GM12878 (cell line): Measurements from ENCODE around the gene SIRT5. TPM values are rescaled to one million over a fixed set of nuclear protein-coding genes. Genes with fewer than 3 reads are reported as not detected.

Experiments
- ATAC-seq: fragments of 200-7000 bp; cut with Tn5 transposase; 3 replicates; pipeline ENCODE4 v1.9.1; 2020; ENCODE audit warnings: mild to moderate bottlenecking, moderate library complexity
- BruUV-seq: library from RNA; stranded (reverse); fragments of 400-500 nt; replicated peaks from 2 replicates; lab custom pipeline; 2021; lab: Mats Ljungman, UMichigan
- CTCF ChIA-PET: fragments of 300-600 bp; sonication (Branson Sonifier 250); formaldehyde crosslinking; extraction: SDS; loops from one replicate; lab custom pipeline; 2021; ENCODE audit warnings: inconsistent platforms; lab: Yijun Ruan, JAX
- POLR2A ChIA-PET: fragments of 350-600 bp; formaldehyde crosslinking; extraction: SDS; loops from one replicate; lab custom pipeline; 2021; ENCODE audit warnings: inconsistent platforms; lab: Charles Lee
- RAD21 ChIA-PET: fragments of 300-600 bp; sonication (Branson Sonifier 250); formaldehyde crosslinking; loops from one replicate; lab custom pipeline; 2023; ENCODE audit warnings: antibody characterized with exemption; ENCODE audit not compliant: unreplicated experiment; lab: Charles Lee
- SMC1A ChIA-PET: fragments of 300-600 bp; sonication (Branson Sonifier 250); formaldehyde crosslinking; loops from one replicate; lab custom pipeline; 2023; ENCODE audit not compliant: unreplicated experiment, uncharacterized antibody; lab: Charles Lee
- DNase-seq: peaks from one replicate; pipeline ENCODE4 v3.0.0-alpha.2; 2011; ENCODE audit warnings: low read depth, low spot score
- FAIRE-seq: peaks from 3 replicates; lab custom pipeline; 2011; peaks lifted over from hg19 to GRCh38; lab: Jason Lieb, UNC
- H2AFZ ChIP-seq: 2 replicates; pipeline ENCODE4 v1.6.0; 2011; ENCODE audit warnings: low read depth, low read length, control low read depth; ENCODE audit not compliant: control insufficient read depth
- H3K27ac ChIP-seq: 2 replicates; pipeline ENCODE4 v1.5.1; 2011; ENCODE audit warnings: control low read depth; ENCODE audit not compliant: control insufficient read depth, insufficient read depth
- H3K27me3 ChIP-seq, 2 experiments: replicated peaks in 1 of 2; 2 replicates each; pipeline versions ENCODE4 v1.6.0 to v1.6.1; 2011; ENCODE audit warnings: low read length in 1 of 2; ENCODE audit not compliant: control insufficient read depth in 2 of 2, insufficient read depth in 2 of 2
- H3K36me3 ChIP-seq, 2 experiments: 2 replicates each; pipeline ENCODE4 v1.5.1; 2011; ENCODE audit warnings: low read length in 1 of 2; ENCODE audit not compliant: control insufficient read depth in 2 of 2, insufficient read depth in 2 of 2
- H3K4me1 ChIP-seq: 2 replicates; pipeline ENCODE4 v1.6.1; 2011; ENCODE audit warnings: mild to moderate bottlenecking, low read length, moderate library complexity, mixed read lengths; ENCODE audit not compliant: control insufficient read depth, insufficient read depth
- H3K4me2 ChIP-seq: 2 replicates; pipeline ENCODE4 v1.6.0; 2011; ENCODE audit warnings: control low read depth; ENCODE audit not compliant: control insufficient read depth, insufficient read depth
- H3K4me3 ChIP-seq: fragments of 200-600 bp; sonication (generic); 2 replicates; pipeline ENCODE4 v1.5.1; 2016
- H3K79me2 ChIP-seq: 2 replicates; pipeline ENCODE4 v1.6.0; 2011; ENCODE audit warnings: low read length; ENCODE audit not compliant: control insufficient read depth, insufficient read depth
- H3K9ac ChIP-seq: 2 replicates; pipeline ENCODE4 v1.8.0; 2011; ENCODE audit warnings: low read length, control low read depth, mixed read lengths; ENCODE audit not compliant: control insufficient read depth, insufficient read depth
- H3K9me3 ChIP-seq: replicated peaks from 3 replicates; pipeline ENCODE4 v1.5.1; 2011; ENCODE audit warnings: mild to moderate bottlenecking, low read length; ENCODE audit not compliant: control insufficient read depth, insufficient read depth
- H4K20me1 ChIP-seq: 2 replicates; pipeline ENCODE4 v1.6.0; 2011; ENCODE audit not compliant: control insufficient read depth, insufficient read depth
- ATF7 ChIP-seq: fragments of 450-650 bp; IDR thresholded peaks from 2 replicates; pipeline ENCODE4 v1.6.1; 2016; ENCODE audit warnings: low read depth, mild to moderate bottlenecking
- E2F4 ChIP-seq: IDR thresholded peaks from 2 replicates; pipeline ENCODE4 v1.6.1; 2012; ENCODE audit warnings: low read depth, low read length, improper control_type of control experiment
- HDGF ChIP-seq: fragments of 450-650 bp; IDR thresholded peaks from 2 replicates; pipeline ENCODE4 v1.6.1; 2016; ENCODE audit warnings: antibody characterized with exemption
- IKZF2 ChIP-seq, 2 experiments: fragments of 450-650 bp; IDR thresholded peaks; 2 replicates each; pipeline ENCODE4 v1.6.1; 2017; ENCODE audit warnings: mild to moderate bottlenecking in 2 of 2, moderate library complexity in 2 of 2
- IRF3 ChIP-seq: fragments of 450-650 bp; IDR thresholded peaks from 2 replicates; pipeline ENCODE4 v1.6.1; 2014; ENCODE audit warnings: mild to moderate bottlenecking
- NRF1 ChIP-seq: conservative IDR thresholded peaks from 2 replicates; pipeline ENCODE4 v1.6.1; 2011; ENCODE audit warnings: mild to moderate bottlenecking, low read depth, low read length, improper control_type of control experiment
- SIN3A ChIP-seq: IDR thresholded peaks from 2 replicates; pipeline ENCODE4 v1.6.1; 2012; ENCODE audit warnings: low read depth, low read length, improper control_type of control experiment
- SMAD1 ChIP-seq: fragments of 450-650 bp; IDR thresholded peaks from 2 replicates; pipeline ENCODE4 v1.6.1; 2018; ENCODE audit warnings: mild to moderate bottlenecking, low read depth; ENCODE audit not compliant: partially characterized antibody
- SREBF1 ChIP-seq: IDR thresholded peaks from 2 replicates; pipeline ENCODE4 v1.6.1; 2012; ENCODE audit warnings: mild to moderate bottlenecking, low read length
- SUPT20H ChIP-seq: IDR thresholded peaks from 2 replicates; pipeline ENCODE4 v1.6.1; 2011; ENCODE audit warnings: low read depth, mild to moderate bottlenecking, low read length, moderate library complexity, borderline replicate concordance; ENCODE audit not compliant: control insufficient read depth
- ZBTB11 ChIP-seq: fragments of 450-650 bp; formaldehyde crosslinking; IDR thresholded peaks from 2 replicates; pipeline ENCODE4 v1.5.0; 2022; ENCODE audit warnings: mild to moderate bottlenecking, missing genetic modification characterization
- WGBS: methylation state at CpG from one replicate; pipeline ENCODE4 v1.1.6; 2016; ENCODE audit warnings: low lambda C conversion rate; ENCODE audit not compliant: insufficient replicate concordance, insufficient coverage; ENCODE audit errors: missing lambda C conversion rate; 5-methylcytosine and 5-hydroxymethylcytosine counted together
- in situ Hi-C: fragments of 300-500 bp; cut with MboI; formaldehyde crosslinking; loops from 9 replicates; pipeline ENCODE4 v1.14.3; 2018; ENCODE audit warnings: mixed read lengths
- intact Hi-C: fragments of 100-400 bp; cut with micrococcal nuclease; formaldehyde crosslinking; loops from one replicate; pipeline ENCODE4 v1.14.2; 2022; ENCODE audit not compliant: unreplicated experiment
- polyA plus RNA-seq, 11 experiments: library from polyadenylated mRNA; depleted of rRNA in 4 of 11; unstranded in 6 of 11; stranded (reverse) in 5 of 11; fragments of >200 nt; fragmentation: Nextera tagmentation in 4 of 11; fragmentation: Illumina TruSeq in 1 of 11; extraction: Ambion mirVana in 4 of 11; extraction: Trizol in 1 of 11; gene quantifications; 1 replicate in 1 of 11; 2 replicates in 10 of 11; pipeline versions ENCODE4 v1.2.1 to v1.2.3, GENCODE V29; 2011 to 2016; ENCODE audit warnings: inconsistent platforms in 2 of 11, missing spikeins in 2 of 11, low read depth in 1 of 11
- total RNA-seq, 4 experiments: library from RNA; depleted of rRNA in 3 of 4; stranded (reverse); fragments of >200 nt in 3 of 4; fragmentation: Illumina TruSeq in 1 of 4; extraction: Trizol in 1 of 4; gene quantifications; 2 replicates each; pipeline versions ENCODE4 v1.2.1 to v1.2.3, GENCODE V29; 2013 to 2021

Gene SIRT5
- total and polyA plus RNA-seq, 10 of the 15 experiments (the other 5 are each of a cell fraction or from before 2014, with no cell fraction given): 1.7 to 12.4 (median 10.0) TPM

GRCh38 chr6:13660273-13660672, 85.9 kb downstream of the SIRT5 start:
- intact Hi-C loops: no loop called here
- BruUV-seq: no TSS peak
- DNase-seq: no peak
- Histone ChIP-seq H3K9ac (no peak overlapping the region), H3K4me3 (no peak overlapping the region), H3K27ac (no peak overlapping the region), H3K27me3 (no peaks in the 10 kb centered on the region), H3K9me3 (peaks cover 1% of the 10 kb centered on the region; the same call in 2 of the 3 replicates), H3K79me2 (peaks cover 54% of the 10 kb centered on the region), H3K36me3 (no peaks in the 10 kb centered on the region; a peak in 1 of 4 replicates), H3K4me1 (0 out of 2 replicates have a peak, but pooled peaks cover 2% of the 10 kb centered on the region)
- ATAC-seq: no peak
- CTCF ChIA-PET: interaction anchor here (1.4 to 3.0 kb wide), 3 partner anchors 14 to 44 kb away, joined by 3 to 9 read pairs (median 3); partner anchors contain the start of gene NOL7
- in situ Hi-C loops: no loop called here
- RAD21 ChIA-PET: no interaction called here
- SMC1A ChIA-PET: interaction anchor here (0.9 to 2.6 kb wide), 5 partner anchors 8 to 49 kb away, joined by 3 to 7 read pairs (median 5); partner anchors contain the start of gene NOL7
- no peak for FAIRE-seq
- POLR2A ChIA-PET: interaction anchor here (2.3 kb wide), 1 partner anchor 45 kb away, joined by 8 read pairs; the partner anchor contains the start of gene NOL7
- TF ChIP-seq SIN3A: no peak
- no peak for TF ChIP-seq IRF3
- TF ChIP-seq, all 136 proteins: peak for 0
- H2AFZ ChIP-seq: no peak overlapping the region
- H3K4me2 ChIP-seq: no peak overlapping the region
- 100% methylated on average over 1 of the region's 1 CpG for WGBS
- H4K20me1 ChIP-seq: no peaks in the 10 kb centered on the region

- Histone ChIP-seq H3K79me2 (peaks cover 60% of the 10 kb centered on the region), H3K27me3 (no peaks in the 10 kb centered on the region), H3K9me3 (peaks cover 1% of the 10 kb centered on the region; the same call in 2 of the 3 replicates), H3K27ac (no peak overlapping the region), H2AFZ (no peak overlapping the region), H3K9ac (no peak overlapping the region), H3K36me3 (no peaks in the 10 kb centered on the region; a peak in 1 of 4 replicates), H4K20me1 (no peaks in the 10 kb centered on the region), H3K4me1 (0 out of 2 replicates have a peak, but pooled peaks cover 2% of the 10 kb centered on the region), H3K4me3 (no peak overlapping the region), H3K4me2 (no peak overlapping the region)
- 95% methylated on average over 1 of the region's 1 CpG for WGBS
- ATAC-seq (no peak), FAIRE-seq (no peak), DNase-seq (no peak)
- ChIA-PET POLR2A (interaction anchor here (0.6 to 2.3 kb wide), 2 partner anchors 12 to 45 kb away, joined by 4 to 8 read pairs; partner anchors contain the start of gene NOL7), SMC1A (interaction anchor here (1.1 to 2.6 kb wide), 5 partner anchors 9 to 48 kb away, joined by 3 to 7 read pairs (median 5); partner anchors contain the start of gene NOL7), RAD21 (interaction anchor here (0.9 kb wide), 1 partner anchor 36 kb away, joined by 3 read pairs; no protein-coding TSS in a partner anchor), CTCF (interaction anchor here (1.4 to 3.0 kb wide), 3 partner anchors 13 to 45 kb away, joined by 3 to 9 read pairs (median 3); partner anchors contain the start of gene NOL7)
- in situ Hi-C loops: no loop called here
- no TSS peak for BruUV-seq
- intact Hi-C loops: no loop called here
- no peak for TF ChIP-seq SREBF1
- TF ChIP-seq IKZF2 (IDR thresholded peaks at IDR 0.05): no peak
- no peak for TF ChIP-seq ZBTB11 (CRISPR knock-in tag)
- TF ChIP-seq SUPT20H: no peak
- TF ChIP-seq HDGF: no peak
- TF ChIP-seq SMAD1: no peak
- TF ChIP-seq ATF7: no peak
- TF ChIP-seq E2F4: no peak
- TF ChIP-seq NRF1: no peak
Measured at GRCh38 chr6:13660893-13661292, 86.5 kb downstream of the SIRT5 start.
